Keratinocyte (primary cell): ENCODE measurements around the gene SALL3.

Experiments used
- CTCF ChIP-seq, 3 experiments: IDR thresholded peaks in 1 of 3; conservative IDR thresholded peaks in 1 of 3; optimal IDR thresholded peaks in 1 of 3; 2 replicates in 2 of 3; 3 replicates in 1 of 3; pipeline versions ENCODE3 to v1.5.1; 2011; ENCODE audit warnings: low read length in 3 of 3, mild to moderate bottlenecking in 3 of 3, moderate library complexity in 2 of 3, control low read depth in 1 of 3, inconsistent platforms in 1 of 3; ENCODE audit not compliant: insufficient read depth in 2 of 3; ENCODE audit errors: extremely low read depth in 1 of 3
- EZH2 ChIP-seq: IDR thresholded peaks from one replicate; pipeline ENCODE4 v1.6.1; 2012; ENCODE audit warnings: inconsistent platforms, mild to moderate bottlenecking, low read length, moderate library complexity

- TF ChIP-seq CTCF (optimal IDR thresholded peaks at IDR 0.05 in 1 of 3, IDR thresholded peaks at IDR 0.05 in 1 of 3, conservative IDR thresholded peaks at IDR 0.05 in 1 of 3; ENCODE audit: extremely low read depth in 1 of 3, insufficient read depth in 2 of 3, low read length in 3 of 3): no peak
- TF ChIP-seq EZH2: no peak
Observed at GRCh38 chr18:78975699-78976335, 3.8 kb upstream of the SALL3 start.
